Measurements from ENCODE around the gene DDC. TPM values are rescaled to one million over a fixed set of nuclear protein-coding genes. Genes with fewer than 3 reads are reported as not detected.
"Not testable (repeated sequence)": the region's sequence is repeated elsewhere in the genome, so short reads cannot be mapped to it uniquely, and the experiment has no call there.

Gene DDC
- total RNA-seq, 1 experiment from 2014 or later: not detected

- DNase-seq (ENCODE audit: extremely low read depth, low read depth): no peak
Measured at GRCh38 chr7:50591098-50591479, 25.9 kb upstream of the DDC start.

GRCh38 chr7:50590535-50590934 is 25.3 kb upstream of the DDC start:
- no peak for DNase-seq (ENCODE audit: extremely low read depth, low read depth)

DNA sequence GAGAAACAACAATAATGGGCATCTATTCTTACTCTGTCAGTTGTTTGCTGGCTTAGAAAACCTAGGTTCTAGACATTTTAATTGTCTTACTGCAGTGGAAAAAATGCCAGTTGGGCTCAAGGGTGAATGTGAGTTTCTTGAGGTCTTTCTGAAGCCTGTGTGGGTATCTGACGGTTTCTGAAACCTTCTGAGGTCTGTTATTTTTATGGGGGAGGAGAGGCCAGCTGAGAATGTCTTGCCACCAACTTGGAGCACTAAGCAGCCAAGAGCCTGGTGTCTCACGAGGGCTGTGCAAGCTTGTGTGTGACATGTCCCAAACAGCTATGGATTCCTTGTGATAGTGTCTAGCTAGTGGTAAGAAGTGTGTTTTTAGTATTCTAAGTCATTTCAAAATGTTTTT is 24.2 kb upstream of the DDC start:
- no peak for DNase-seq (ENCODE audit: extremely low read depth, low read depth)

DNA sequence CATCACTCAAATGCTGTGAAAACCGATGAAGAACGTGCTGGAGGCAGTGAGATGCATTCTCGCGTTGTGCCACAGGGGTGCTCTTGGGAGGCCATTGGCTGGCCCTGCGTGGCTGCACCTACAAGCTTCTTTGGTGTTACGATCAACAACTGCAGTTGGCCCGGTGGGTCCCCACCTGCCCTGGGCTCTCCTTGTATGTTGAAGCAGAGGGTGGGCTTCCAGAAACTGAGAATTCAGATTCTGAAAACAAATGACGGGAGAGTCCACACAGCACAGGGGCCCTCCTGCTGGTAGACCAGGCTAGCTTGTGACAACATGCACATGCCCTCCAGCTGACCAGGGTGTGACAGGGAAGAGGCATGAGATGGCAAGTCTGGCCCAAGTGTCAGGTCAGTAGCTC is 23.7 kb upstream of the DDC start:
- no peak for DNase-seq (ENCODE audit: extremely low read depth, low read depth)

DNA sequence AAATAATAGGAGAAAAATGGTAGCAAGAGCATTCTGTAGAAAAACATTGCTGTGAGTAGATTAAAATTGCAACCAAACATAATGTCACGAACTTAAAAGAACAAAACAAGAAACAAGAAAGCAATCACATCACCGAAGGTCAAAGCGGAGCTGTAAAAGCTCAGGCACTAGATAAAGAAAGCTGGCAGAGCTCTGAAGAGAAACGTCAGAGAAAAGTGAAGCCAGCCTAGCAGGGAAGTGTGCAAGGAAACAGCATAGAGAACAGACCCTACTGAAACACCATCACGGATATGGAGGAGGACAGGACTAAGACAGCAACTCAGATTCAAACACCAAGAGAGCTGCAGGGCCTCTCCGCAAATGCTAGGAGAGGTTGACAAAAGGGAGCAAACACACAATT is 22.5 kb upstream of the DDC start:
- DNase-seq (ENCODE audit: extremely low read depth, low read depth): no peak

- no peak for DNase-seq (ENCODE audit: extremely low read depth, low read depth)
Measured at GRCh38 chr7:50584793-50585408, 19.7 kb upstream of the DDC start.

DNA sequence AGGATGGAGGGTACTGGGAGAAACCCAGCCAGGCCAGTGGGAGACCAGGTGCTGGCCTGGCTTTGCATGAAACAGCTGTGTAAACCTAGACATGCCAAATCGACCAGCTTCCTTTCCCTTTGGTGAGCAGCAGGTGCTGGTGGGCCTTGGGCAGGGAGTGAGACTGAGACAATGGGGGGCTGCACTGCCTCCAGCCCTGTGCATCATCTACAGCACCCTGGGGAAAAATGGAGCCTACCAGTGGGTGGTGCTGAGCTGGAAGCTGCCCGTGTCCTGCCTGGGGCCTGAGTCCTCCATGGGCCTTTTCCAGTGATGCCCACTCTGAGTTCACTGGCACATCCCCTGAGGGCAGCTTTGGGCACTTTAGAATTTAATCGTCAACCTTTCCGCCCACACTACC is 19.2 kb upstream of the DDC start:
- no peak for DNase-seq (ENCODE audit: extremely low read depth, low read depth)

- DNase-seq (ENCODE audit: extremely low read depth, low read depth): not testable (repeated sequence)
Measured at GRCh38 chr7:50583295-50583694, 18.1 kb upstream of the DDC start.

DNA sequence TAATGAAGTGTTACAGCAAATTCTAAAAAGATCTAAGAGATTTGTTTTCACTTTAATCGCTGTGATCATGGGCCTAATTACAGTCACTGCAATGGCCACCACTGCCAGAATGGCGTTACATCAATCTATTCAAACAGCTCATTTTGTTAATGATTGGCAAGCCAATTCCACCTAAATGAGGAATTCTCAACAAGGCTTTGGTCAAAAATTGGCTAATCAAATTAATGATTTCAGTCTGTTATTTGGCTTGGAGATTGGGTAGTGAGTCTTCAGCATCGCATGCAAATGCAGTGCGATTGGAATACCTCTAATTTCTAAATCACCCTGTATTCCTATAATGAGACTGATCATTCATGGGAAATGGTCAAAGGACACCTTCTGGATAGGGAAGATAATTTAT is 17.1 kb upstream of the DDC start:
- not testable (repeated sequence) for DNase-seq (ENCODE audit: extremely low read depth, low read depth)

DNA sequence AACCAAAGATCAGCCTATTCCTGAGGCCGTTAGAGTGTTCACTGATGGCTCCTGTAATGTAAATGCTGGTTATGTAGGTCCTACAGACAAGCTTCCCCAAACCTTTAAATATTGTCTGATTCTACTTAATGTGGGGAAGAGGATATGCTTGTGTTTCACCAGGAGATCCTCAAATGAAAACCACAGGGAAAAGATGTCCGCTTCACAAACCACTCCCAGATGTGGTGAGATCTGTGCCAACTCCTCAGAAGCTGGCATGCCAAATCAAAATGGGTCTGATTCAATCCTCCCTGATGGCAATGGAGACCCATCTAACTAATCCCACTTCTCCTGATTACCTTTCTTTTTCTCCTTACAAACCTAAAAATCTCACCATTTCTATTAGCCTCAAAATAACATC is 15.5 kb upstream of the DDC start:
- not testable (repeated sequence) for DNase-seq (ENCODE audit: extremely low read depth, low read depth)

DNA sequence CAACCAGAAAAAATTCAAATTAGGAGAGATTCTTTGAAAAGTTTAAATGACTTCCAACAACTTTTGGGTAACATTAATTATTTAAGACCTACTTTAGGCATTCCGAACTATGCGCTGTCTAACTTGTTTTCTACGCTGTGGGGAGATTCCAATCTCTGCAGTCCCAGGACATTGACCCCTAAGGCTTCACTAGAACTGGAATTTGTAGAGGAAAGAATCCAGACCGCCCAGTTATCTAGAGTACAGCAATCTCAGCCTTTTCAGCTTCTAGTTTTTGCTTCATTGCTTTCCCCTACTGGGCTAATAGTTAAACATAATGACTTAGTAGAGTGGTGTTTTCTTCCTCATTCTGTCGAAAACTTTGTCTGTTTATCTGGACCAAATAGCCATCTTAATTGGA is 14.9 kb upstream of the DDC start:
- DNase-seq (ENCODE audit: extremely low read depth, low read depth): no peak

- not testable (repeated sequence) for DNase-seq (ENCODE audit: extremely low read depth, low read depth)
Measured at GRCh38 chr7:50578105-50578504, 12.9 kb upstream of the DDC start.

- DNase-seq (ENCODE audit: extremely low read depth, low read depth): no peak
Measured at GRCh38 chr7:50577569-50577968, 12.4 kb upstream of the DDC start.

- DNase-seq (ENCODE audit: extremely low read depth, low read depth): not testable (repeated sequence)
Measured at GRCh38 chr7:50576388-50576787, 11.2 kb upstream of the DDC start.

DNA sequence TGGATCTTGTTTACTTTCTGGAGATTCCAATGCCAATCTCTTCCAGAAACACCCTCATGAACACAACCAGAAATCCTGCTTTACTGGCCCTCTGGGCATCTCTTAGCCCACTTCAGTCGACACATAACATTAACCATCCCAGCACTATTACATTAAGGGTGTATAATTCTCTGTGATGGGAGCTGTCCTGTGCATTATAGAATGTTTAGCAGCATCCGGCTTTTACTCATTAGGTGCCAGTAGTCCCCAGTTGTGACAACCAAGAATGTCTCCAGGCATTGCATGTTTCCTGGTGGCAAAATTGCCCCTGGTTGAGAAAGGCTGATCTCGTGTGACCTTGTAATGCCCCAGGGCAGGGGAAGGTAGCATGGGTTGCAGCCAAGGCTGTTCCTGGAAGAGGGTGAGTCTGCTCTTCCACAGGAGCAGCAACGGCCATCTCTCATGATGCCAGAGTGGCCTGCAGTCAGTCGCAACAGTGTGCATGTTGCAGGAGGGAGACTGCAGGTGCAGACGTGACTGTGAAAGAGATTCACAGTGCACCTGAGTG is 2.6 kb upstream of the DDC start:
- DNase-seq (ENCODE audit: extremely low read depth, low read depth): no peak

DNA sequence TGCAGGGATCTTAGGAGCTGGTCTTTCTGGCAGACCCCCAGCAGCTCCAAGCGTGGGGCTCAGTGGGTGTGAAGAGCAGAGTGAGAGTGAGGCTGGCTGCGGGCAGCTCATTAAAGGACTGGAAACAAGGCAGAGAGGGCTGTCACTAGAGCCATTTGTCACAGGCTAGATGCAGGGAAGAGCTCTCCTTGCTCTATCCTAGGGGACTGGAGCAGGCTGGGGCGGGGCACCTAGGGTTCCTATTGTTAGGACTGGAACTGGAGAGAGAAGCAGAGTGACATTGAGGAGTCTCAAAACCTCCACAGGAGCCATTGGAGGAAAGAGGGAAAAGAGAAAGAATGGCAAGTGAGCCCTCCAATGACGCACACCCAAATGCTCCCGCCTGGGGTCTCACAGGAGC is 772 bp upstream of the DDC start:
- no peak for DNase-seq (ENCODE audit: extremely low read depth, low read depth)

- DNase-seq (ENCODE audit: extremely low read depth, low read depth): no peak
Measured at GRCh38 chr7:50565559-50565916, 333 bp upstream of the DDC start.

DNA sequence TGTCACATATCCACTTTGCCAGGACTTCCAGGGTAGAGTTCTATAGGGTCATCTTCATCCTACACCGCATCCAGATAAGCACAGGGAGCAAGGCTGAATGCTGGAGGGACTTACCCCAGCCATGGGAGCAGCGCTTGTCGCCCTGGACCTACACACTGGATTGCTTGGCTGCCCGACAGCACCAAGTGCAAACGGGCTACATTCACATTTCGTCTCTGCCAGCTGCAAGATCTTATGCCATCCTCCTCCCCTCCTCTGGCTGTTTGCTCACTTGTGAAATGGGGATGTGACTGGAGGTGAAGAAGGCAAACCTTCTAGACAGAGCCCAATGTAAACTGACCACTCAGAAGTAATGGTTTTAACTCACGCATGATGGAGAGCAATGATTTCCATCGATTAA is 1.0 kb downstream of the DDC start:
- DNase-seq (ENCODE audit: extremely low read depth, low read depth): no peak

GRCh38 chr7:50562136-50562535 is 3.1 kb downstream of the DDC start:
- DNase-seq (ENCODE audit: extremely low read depth, low read depth): no peak

DNA sequence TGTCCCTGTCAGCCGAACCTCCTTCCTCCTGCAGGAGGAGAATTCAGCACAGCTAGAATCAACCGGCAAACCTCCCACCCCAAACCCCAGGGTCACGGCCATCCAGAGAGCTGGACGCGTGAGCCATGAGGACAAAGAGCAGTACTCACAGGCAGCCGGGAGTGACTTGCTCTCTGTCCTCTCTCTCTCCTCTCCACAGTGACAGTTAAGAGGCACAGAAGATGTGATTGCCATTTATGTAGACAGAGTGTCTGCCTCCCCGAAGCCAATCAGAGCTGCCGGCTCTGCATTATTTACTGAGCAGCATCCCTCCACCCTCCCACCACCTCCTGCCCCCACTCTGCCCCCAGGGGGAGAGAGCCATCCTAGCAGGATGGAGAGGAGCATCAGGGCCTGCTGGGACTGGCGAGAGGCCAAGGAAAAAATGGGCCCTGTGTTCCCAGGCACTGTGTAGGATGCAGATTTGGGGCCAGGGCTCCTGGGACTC is 4.3 kb downstream of the DDC start:
- DNase-seq (ENCODE audit: extremely low read depth, low read depth): no peak

- DNase-seq (ENCODE audit: extremely low read depth, low read depth): no peak
Measured at GRCh38 chr7:50559881-50560280, 5.3 kb downstream of the DDC start.

DNA sequence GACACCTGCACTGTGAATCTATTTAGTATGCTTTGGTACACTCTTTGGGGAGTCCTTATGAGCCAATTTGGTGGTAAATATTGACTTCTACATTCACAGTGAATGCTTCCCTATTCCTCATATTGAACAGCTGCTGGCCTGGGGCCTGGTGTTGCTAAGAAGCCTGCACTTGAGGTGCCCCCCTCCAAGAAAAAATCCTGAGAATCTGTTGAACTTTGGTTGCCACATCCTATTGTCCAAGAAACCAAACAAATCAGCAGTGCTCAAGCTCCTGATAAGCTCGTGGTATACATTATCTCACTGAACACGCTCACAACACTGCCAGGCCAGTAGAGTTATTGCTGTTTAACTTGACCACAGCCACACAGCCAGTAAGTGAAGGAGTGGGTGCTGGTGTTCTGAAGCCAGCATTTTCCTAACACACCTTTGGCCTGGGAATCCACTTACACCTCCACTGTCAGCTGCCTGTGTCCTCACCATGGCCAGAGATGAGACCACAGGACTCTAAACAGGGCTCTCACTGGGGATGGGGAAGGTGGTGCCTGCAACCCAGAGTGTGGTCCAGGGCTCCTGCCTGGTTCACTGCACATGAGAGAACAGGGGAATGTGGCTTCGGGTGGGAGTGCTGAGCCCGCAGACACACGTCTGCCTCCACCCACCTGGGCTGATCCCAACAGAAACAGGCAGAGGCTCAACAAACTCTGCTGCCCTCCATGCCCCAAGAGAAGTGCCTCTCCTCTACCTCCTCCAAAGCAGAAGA is 6.7 kb downstream of the DDC start:
- no peak for DNase-seq (ENCODE audit: extremely low read depth, low read depth)
